Loucy (cell line): Measurements from ENCODE around the gene ZNF285.

Experiments
- EZH2phosphoT487 ChIP-seq: fragments of 200-600 bp; IDR thresholded peaks from 2 replicates; pipeline ENCODE4 v1.6.1; 2018; ENCODE audit warnings: antibody characterized with exemption, mild to moderate bottlenecking, moderate library complexity, borderline replicate concordance
- TF ChIP-seq, protein P1 (sequence below): fragments of 200-600 bp; sonication (generic); conservative IDR thresholded peaks from 2 replicates; pipeline ENCODE4 v1.5.1; 2014; ENCODE audit warnings: mild to moderate bottlenecking, antibody characterized with exemption, low read length

DNA sequence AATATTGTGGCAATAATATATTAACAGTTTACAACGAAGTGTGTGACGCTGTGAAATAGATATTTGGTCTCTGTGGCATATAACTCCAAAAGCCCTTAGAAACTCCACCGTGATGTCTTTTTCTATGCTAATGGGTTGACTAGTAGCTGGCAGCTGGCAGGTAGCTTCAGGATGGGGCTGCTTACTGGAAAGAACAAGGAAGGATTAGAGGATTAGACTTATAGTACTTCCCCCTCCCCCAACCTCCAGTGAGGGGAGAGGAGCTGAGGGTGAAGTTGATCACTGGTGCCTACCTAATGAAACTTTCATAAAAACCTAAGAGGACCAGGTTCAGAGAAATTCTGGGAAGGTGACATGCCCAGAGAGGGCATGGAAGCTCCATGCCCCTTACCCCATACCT, 37.0 kb upstream of the ZNF285 start:
- TF ChIP-seq, protein P1, sequence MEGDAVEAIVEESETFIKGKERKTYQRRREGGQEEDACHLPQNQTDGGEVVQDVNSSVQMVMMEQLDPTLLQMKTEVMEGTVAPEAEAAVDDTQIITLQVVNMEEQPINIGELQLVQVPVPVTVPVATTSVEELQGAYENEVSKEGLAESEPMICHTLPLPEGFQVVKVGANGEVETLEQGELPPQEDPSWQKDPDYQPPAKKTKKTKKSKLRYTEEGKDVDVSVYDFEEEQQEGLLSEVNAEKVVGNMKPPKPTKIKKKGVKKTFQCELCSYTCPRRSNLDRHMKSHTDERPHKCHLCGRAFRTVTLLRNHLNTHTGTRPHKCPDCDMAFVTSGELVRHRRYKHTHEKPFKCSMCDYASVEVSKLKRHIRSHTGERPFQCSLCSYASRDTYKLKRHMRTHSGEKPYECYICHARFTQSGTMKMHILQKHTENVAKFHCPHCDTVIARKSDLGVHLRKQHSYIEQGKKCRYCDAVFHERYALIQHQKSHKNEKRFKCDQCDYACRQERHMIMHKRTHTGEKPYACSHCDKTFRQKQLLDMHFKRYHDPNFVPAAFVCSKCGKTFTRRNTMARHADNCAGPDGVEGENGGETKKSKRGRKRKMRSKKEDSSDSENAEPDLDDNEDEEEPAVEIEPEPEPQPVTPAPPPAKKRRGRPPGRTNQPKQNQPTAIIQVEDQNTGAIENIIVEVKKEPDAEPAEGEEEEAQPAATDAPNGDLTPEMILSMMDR: no peak
- no peak for TF ChIP-seq EZH2phosphoT487
